PFSK-1 (cell line): ENCODE results near the gene ACBD4.

Experiments used
- FOXP2 ChIP-seq: optimal IDR thresholded peaks from 2 replicates; pipeline ENCODE3; 2011; ENCODE audit warnings: borderline replicate concordance, control low read depth, inconsistent platforms; ENCODE audit not compliant: insufficient read depth; ENCODE audit errors: extremely low read length, extremely low read depth
- POLR2AphosphoS5 ChIP-seq: IDR thresholded peaks from 2 replicates; pipeline ENCODE4 v1.6.1; 2012; ENCODE audit warnings: low read depth, mild to moderate bottlenecking, control low read depth, low read length, moderate library complexity
- REST ChIP-seq, 2 experiments: IDR thresholded peaks; 2 replicates each; pipeline versions ENCODE4 v1.6.1 to v1.8.0; 2011 to 2012; ENCODE audit warnings: low read depth in 2 of 2, low read length in 2 of 2, control low read depth in 1 of 2, inconsistent platforms in 1 of 2, mild to moderate bottlenecking in 1 of 2, moderate library complexity in 1 of 2; ENCODE audit not compliant: insufficient read depth in 1 of 2
- SIN3A ChIP-seq: IDR thresholded peaks from 2 replicates; pipeline ENCODE4 v1.6.1; 2012; ENCODE audit warnings: mild to moderate bottlenecking, low read length, moderate library complexity, borderline replicate concordance; ENCODE audit not compliant: insufficient read depth
- TAF1 ChIP-seq: IDR thresholded peaks from 2 replicates; pipeline ENCODE4 v1.6.1; 2012; ENCODE audit warnings: low read length, control low read depth, borderline replicate concordance; ENCODE audit not compliant: insufficient read depth

The ACBD4 gene

GRCh38 chr17:45143094-45143670 lies 7.7 kb downstream of the ACBD4 start:
- no peak for TF ChIP-seq SIN3A

- TF ChIP-seq FOXP2 (no peak), POLR2AphosphoS5 (no peak), TAF1 (no peak), SIN3A (no peak), REST (IDR thresholded peaks at IDR 0.05; ENCODE audit: insufficient read depth in 1 of 2, low read depth in 2 of 2, low read length in 2 of 2) (no peak)
Measured at GRCh38 chr17:45143767-45144198, 8.3 kb downstream of the ACBD4 start.

GRCh38 chr17:45144199-45145034 lies 8.9 kb downstream of the ACBD4 start:
- TF ChIP-seq TAF1 = no peak
- TF ChIP-seq SIN3A = no peak

GRCh38 chr17:45145035-45145389 lies 9.5 kb downstream of the ACBD4 start:
- TF ChIP-seq SIN3A = no peak
- TF ChIP-seq TAF1 = no peak
- no peak for TF ChIP-seq REST (IDR thresholded peaks at IDR 0.05; ENCODE audit: insufficient read depth in 1 of 2, low read depth in 2 of 2, low read length in 2 of 2)
- TF ChIP-seq FOXP2 = no peak
- no peak for TF ChIP-seq POLR2AphosphoS5

- TF ChIP-seq REST (IDR thresholded peaks at IDR 0.05; ENCODE audit: insufficient read depth in 1 of 2, low read depth in 2 of 2, low read length in 2 of 2) (no peak), TAF1 (no peak), POLR2AphosphoS5 (no peak), SIN3A (no peak), FOXP2 (no peak)
Measured at GRCh38 chr17:45146166-45146565, 10.7 kb downstream of the ACBD4 start.

- TF ChIP-seq SIN3A (no peak), REST (IDR thresholded peaks at IDR 0.05; ENCODE audit: insufficient read depth in 1 of 2, low read depth in 2 of 2, low read length in 2 of 2) (no peak), FOXP2 (no peak), TAF1 (no peak), POLR2AphosphoS5 (no peak)
Measured at GRCh38 chr17:45146592-45146889, 11.1 kb downstream of the ACBD4 start.
